Panc1 (cell line): ENCODE results near the gene BAZ2B. TPM values are rescaled to one million over a fixed set of nuclear protein-coding genes. Genes with fewer than 3 reads are reported as not detected.

Source experiments
- ATAC-seq: fragments of 200-7000 bp; cut with Tn5 transposase; 2 replicates; pipeline ENCODE4 v1.9.1; 2020; ENCODE audit warnings: mild to moderate bottlenecking, moderate library complexity
- BruUV-seq: library from RNA; stranded (reverse); fragments of 400-500 nt; replicated peaks from 2 replicates; lab custom pipeline; 2021; lab: Mats Ljungman, UMichigan
- CTCF ChIA-PET: fragments of 300-600 bp; sonication (Branson Sonifier 250); formaldehyde crosslinking; loops from one replicate; lab custom pipeline; 2022; ENCODE audit warnings: antibody characterized with exemption; lab: Charles Lee
- POLR2A ChIA-PET: fragments of 300-600 bp; sonication (Branson Sonifier 250); formaldehyde crosslinking; loops from one replicate; lab custom pipeline; 2022; ENCODE audit warnings: antibody characterized with exemption; lab: Charles Lee
- DNase-seq: peaks from one replicate; pipeline ENCODE4 v3.0.0-alpha.2; 2010; ENCODE audit warnings: low read depth, low spot score
- H3K27ac ChIP-seq: 2 replicates; pipeline ENCODE4 v1.5.1; 2011; ENCODE audit warnings: mild to moderate bottlenecking, low read length, inconsistent platforms
- H3K27me3 ChIP-seq: fragments of 200-500 bp; sonication (Bioruptor generic); 2 replicates; pipeline ENCODE4 v1.6.0; 2014; ENCODE audit warnings: low read length, inconsistent platforms; ENCODE audit not compliant: control insufficient read depth, insufficient read depth
- H3K36me3 ChIP-seq: fragments of 200-500 bp; sonication (Bioruptor generic); 2 replicates; pipeline ENCODE4 v1.5.1; 2014; ENCODE audit warnings: inconsistent platforms, mild to moderate bottlenecking, low read length, moderate library complexity; ENCODE audit not compliant: control insufficient read depth, insufficient read depth
- H3K4me1 ChIP-seq: 2 replicates; pipeline ENCODE4 v1.5.1; 2011; ENCODE audit warnings: inconsistent platforms, mild to moderate bottlenecking, low read length, moderate library complexity; ENCODE audit not compliant: control insufficient read depth, insufficient read depth
- H3K4me3 ChIP-seq, 2 experiments: 2 replicates each; pipeline ENCODE4 v1.5.1; 2011 to 2012; ENCODE audit warnings: low read depth in 2 of 2, low read length in 2 of 2, mild to moderate bottlenecking in 2 of 2, inconsistent platforms in 1 of 2, moderate library complexity in 1 of 2
- H3K9me3 ChIP-seq: fragments of 200-500 bp; sonication (Bioruptor generic); 2 replicates; pipeline ENCODE4 v1.5.1; 2014; ENCODE audit warnings: low read depth, mild to moderate bottlenecking, inconsistent platforms, low read length, moderate library complexity; ENCODE audit not compliant: control insufficient read depth, insufficient read depth
- CTCF ChIP-seq: fragments of 450-650 bp; IDR thresholded peaks from 2 replicates; pipeline ENCODE4 v1.5.1; 2017; ENCODE audit warnings: mild to moderate bottlenecking
- POLR2AphosphoS5 ChIP-seq: IDR thresholded peaks from 2 replicates; pipeline ENCODE4 v1.6.1; 2012; ENCODE audit warnings: mild to moderate bottlenecking, low read depth, low read length, moderate library complexity
- REST ChIP-seq, 2 experiments: IDR thresholded peaks; 2 replicates each; pipeline ENCODE4 v1.6.1; 2011 to 2012; ENCODE audit warnings: low read depth in 2 of 2, control low read depth in 1 of 2, low read length in 1 of 2, mild to moderate bottlenecking in 1 of 2, moderate library complexity in 1 of 2; ENCODE audit not compliant: insufficient read depth in 1 of 2
- SIN3A ChIP-seq: IDR thresholded peaks from 2 replicates; pipeline ENCODE4 v1.6.1; 2012; ENCODE audit warnings: low read depth, mild to moderate bottlenecking, low read length, moderate library complexity, borderline replicate concordance; ENCODE audit not compliant: insufficient read depth
- TCF7L2 ChIP-seq: IDR thresholded peaks from 2 replicates; pipeline ENCODE4 v1.6.1; 2011; ENCODE audit warnings: mild to moderate bottlenecking, low read depth, low read length, inconsistent platforms
- in situ Hi-C: cut with HindIII; loops from 2 replicates; pipeline ENCODE4 v1.10.0; 2016; ENCODE audit warnings: low sequenced_read_pairs, low pct_unique_long_range_greater_than_20kb
- intact Hi-C: fragments of 100-400 bp; cut with micrococcal nuclease; formaldehyde crosslinking; loops from one replicate; pipeline ENCODE4 v1.10.0; 2022; ENCODE audit not compliant: unreplicated experiment
- total RNA-seq: library from RNA; stranded (reverse); gene quantifications from one replicate; pipeline ENCODE4 v1.2.1, GENCODE V29; 2021; ENCODE audit not compliant: unreplicated experiment

Gene BAZ2B
- total RNA-seq, 1 experiment from 2014 or later, result 38.6 TPM

- TF ChIP-seq CTCF (no peak), TCF7L2 (no peak), REST (IDR thresholded peaks at IDR 0.05; ENCODE audit: insufficient read depth in 1 of 2, low read depth in 2 of 2, low read length in 1 of 2) (no peak), SIN3A (no peak), POLR2AphosphoS5 (no peak)
- H3K27ac ChIP-seq, result no peak overlapping the region
- H3K27me3 ChIP-seq, result no peaks in the 10 kb centered on the region
- no TSS peak for BruUV-seq
- DNase-seq, result no peak
- no peak overlapping the region for H3K4me3 ChIP-seq
- intact Hi-C loops (no loop called here), in situ Hi-C loops (no loop called here)
- ChIA-PET POLR2A (interaction anchor here (0.7 kb wide), 1 partner anchor 68 kb away, joined by 3 read pairs; no protein-coding TSS in a partner anchor), CTCF (no interaction called here)
- no peaks in the 10 kb centered on the region for H3K36me3 ChIP-seq
- H3K4me1 ChIP-seq, result no peaks in the 10 kb centered on the region
- H3K9me3 ChIP-seq, result no peaks in the 10 kb centered on the region
- no peak for ATAC-seq
These were observed 42.3 kb downstream of the BAZ2B start for GRCh38 chr2:159573846-159574606.

- no peak for TF ChIP-seq CTCF
- no peak for TF ChIP-seq TCF7L2
- TF ChIP-seq POLR2AphosphoS5, result no peak
- TF ChIP-seq REST (IDR thresholded peaks at IDR 0.05; ENCODE audit: insufficient read depth in 1 of 2, low read depth in 2 of 2, low read length in 1 of 2), result no peak
- no peak for TF ChIP-seq SIN3A
- ATAC-seq (no peak), DNase-seq (no peak)
- in situ Hi-C loops, result no loop called here
- H3K9me3 ChIP-seq, result no peaks in the 10 kb centered on the region
- no peak overlapping the region for H3K4me3 ChIP-seq
- H3K27me3 ChIP-seq, result no peaks in the 10 kb centered on the region
- BruUV-seq, result no TSS peak
- no peak overlapping the region for H3K27ac ChIP-seq
- ChIA-PET POLR2A (interaction anchor here (0.7 kb wide), 1 partner anchor 68 kb away, joined by 3 read pairs; no protein-coding TSS in a partner anchor), CTCF (no interaction called here)
- intact Hi-C loops, result no loop called here
- H3K36me3 ChIP-seq, result no peaks in the 10 kb centered on the region
- no peaks in the 10 kb centered on the region for H3K4me1 ChIP-seq
These were observed 43.1 kb downstream of the BAZ2B start for GRCh38 chr2:159573294-159573693.
